K562 (cell line): ENCODE results near the gene JUN. TPM values are rescaled to one million over a fixed set of nuclear protein-coding genes. Genes with fewer than 3 reads are reported as not detected.

ENCODE experiments used
- BACH1 ChIP-seq: fragments of 200-800 bp; sonication (Bioruptor generic); IDR thresholded peaks from 2 replicates; pipeline ENCODE4 v1.6.1; 2016; ENCODE audit warnings: missing genetic modification characterization, missing compliant biosample characterization
- BRD4 ChIP-seq: fragments of 200-600 bp; sonication (generic); IDR thresholded peaks from 2 replicates; pipeline ENCODE4 v1.6.1; 2017; ENCODE audit warnings: inconsistent platforms
- DPF2 ChIP-seq: fragments of 450-650 bp; IDR thresholded peaks from 2 replicates; pipeline ENCODE4 v1.6.1; 2016
- GABPA ChIP-seq: fragments of 200-800 bp; sonication (Bioruptor generic); conservative IDR thresholded peaks from 2 replicates; pipeline ENCODE4 v1.6.1; 2016; ENCODE audit warnings: low read depth, missing genetic modification characterization, missing compliant biosample characterization
- ID3 ChIP-seq, 2 experiments: fragments of 250-450 bp in 1 of 2; fragments of 450-650 bp in 1 of 2; sonication (Bioruptor Pico) in 1 of 2; IDR thresholded peaks; 2 replicates each; pipeline versions ENCODE4 v1.6.1 to v1.8.0; 2016 to 2021; ENCODE audit warnings: mild to moderate bottlenecking in 2 of 2, moderate library complexity in 2 of 2, missing compliant biosample characterization in 1 of 2, missing genetic modification characterization in 1 of 2
- NFATC3 ChIP-seq: fragments of 450-650 bp; IDR thresholded peaks from 2 replicates; pipeline ENCODE4 v1.6.1; 2017; ENCODE audit warnings: mild to moderate bottlenecking
- NR2F6 ChIP-seq: fragments of 450-650 bp; formaldehyde crosslinking; IDR thresholded peaks from 2 replicates; pipeline ENCODE4 v1.4.0; 2020; ENCODE audit warnings: mild to moderate bottlenecking
- NRF1 ChIP-seq, 2 experiments: fragments of 450-650 bp; IDR thresholded peaks in 1 of 2; conservative IDR thresholded peaks in 1 of 2; 2 replicates each; pipeline ENCODE4 v1.6.1; 2014; ENCODE audit warnings: mild to moderate bottlenecking in 2 of 2
- PCBP1 ChIP-seq: fragments of 200-400 bp; formaldehyde crosslinking; IDR thresholded peaks from 2 replicates; pipeline ENCODE4 v1.6.1; 2018; ENCODE audit warnings: mild to moderate bottlenecking, low read depth, low read length; ENCODE audit not compliant: poor library complexity, severe bottlenecking
- PHF8 ChIP-seq: fragments of 200-600 bp; sonication (generic); IDR thresholded peaks from 2 replicates; pipeline ENCODE4 v1.6.1; 2012; ENCODE audit warnings: mixed run types, mild to moderate bottlenecking, inconsistent platforms, low read length, moderate library complexity, borderline replicate concordance
- RB1 ChIP-seq: fragments of 450-650 bp; IDR thresholded peaks from 2 replicates; pipeline ENCODE4 v1.6.1; 2017; ENCODE audit warnings: low read depth, mild to moderate bottlenecking
- RBM17 ChIP-seq: fragments of 200-400 bp; formaldehyde crosslinking; IDR thresholded peaks from 2 replicates; pipeline ENCODE4 v1.6.1; 2017; ENCODE audit warnings: low read depth, mild to moderate bottlenecking, low read length, borderline replicate concordance
- RNF2 ChIP-seq: sonication (generic); IDR thresholded peaks from 2 replicates; pipeline ENCODE4 v1.6.1; 2016
- YY1 ChIP-seq, 3 experiments: IDR thresholded peaks; 2 replicates each; pipeline ENCODE4 v1.6.1; 2011; ENCODE audit warnings: low read length in 2 of 3, mild to moderate bottlenecking in 2 of 3, moderate library complexity in 2 of 3, borderline replicate concordance in 1 of 3, control low read depth in 1 of 3, low read depth in 1 of 3; ENCODE audit not compliant: insufficient read depth in 3 of 3, insufficient replicate concordance in 2 of 3, control insufficient read depth in 1 of 3, insufficient read length in 1 of 3; ENCODE audit errors: extremely low read depth in 1 of 3
- ZBTB7A ChIP-seq: IDR thresholded peaks from 2 replicates; pipeline ENCODE4 v1.6.1; 2011; ENCODE audit warnings: low read depth, mild to moderate bottlenecking, low read length, moderate library complexity, borderline replicate concordance; ENCODE audit not compliant: control insufficient read depth
- ZNF12 ChIP-seq: sonication (generic); formaldehyde crosslinking; IDR thresholded peaks from 2 replicates; pipeline ENCODE4 v1.4.0; 2020; ENCODE audit warnings: mild to moderate bottlenecking, missing genetic modification reagents
- ZNF277 ChIP-seq: fragments of 250-450 bp; sonication (Bioruptor Pico); IDR thresholded peaks from 2 replicates; pipeline ENCODE4 v1.8.0; 2022; ENCODE audit warnings: inconsistent platforms, mild to moderate bottlenecking, moderate library complexity, borderline replicate concordance
- ZNF324 ChIP-seq: fragments of 250-450 bp; sonication (Bioruptor Pico); IDR thresholded peaks from 2 replicates; pipeline ENCODE4 v1.4.0; 2020; ENCODE audit warnings: mild to moderate bottlenecking
- polyA plus RNA-seq, 8 experiments: library from polyadenylated mRNA; depleted of rRNA in 4 of 8; stranded (reverse) in 5 of 8; unstranded in 3 of 8; fragments of >200 nt; fragmentation: Nextera tagmentation in 2 of 8; fragmentation: Illumina TruSeq in 1 of 8; extraction: Ambion mirVana in 2 of 8; extraction: Trizol in 1 of 8; gene quantifications; 2 replicates each; pipeline versions ENCODE4 v1.2.1 to v1.2.3, GENCODE V29; 2011 to 2014; ENCODE audit warnings: inconsistent platforms in 1 of 8, missing spikeins in 1 of 8
- total RNA-seq, 7 experiments: library from RNA; depleted of rRNA in 6 of 7; stranded (reverse); fragments of >200 nt in 6 of 7; fragmentation: Illumina TruSeq in 2 of 7; extraction: Trizol in 2 of 7; gene quantifications; 2 replicates each; pipeline versions ENCODE4 v1.2.1 to v1.2.3, GENCODE V29; 2011 to 2021; ENCODE audit warnings: low replicate concordance in 1 of 7
- TF ChIP-seq, protein P1 (sequence below), 2 experiments: fragments of 450-650 bp in 1 of 2; IDR thresholded peaks; 2 replicates each; pipeline ENCODE4 v1.6.1; 2011 to 2017; ENCODE audit warnings: low read depth in 2 of 2, antibody characterized with exemption in 1 of 2, borderline replicate concordance in 1 of 2, low read length in 1 of 2, mild to moderate bottlenecking in 1 of 2, mixed read lengths in 1 of 2; ENCODE audit not compliant: control insufficient read depth in 1 of 2

JUN gene
- total and polyA plus RNA-seq, 9 of the 15 experiments (the other 6 are each of a cell fraction or from before 2014, with no cell fraction given) = 0.32 to 23.4 (median 4.0) TPM

DNA sequence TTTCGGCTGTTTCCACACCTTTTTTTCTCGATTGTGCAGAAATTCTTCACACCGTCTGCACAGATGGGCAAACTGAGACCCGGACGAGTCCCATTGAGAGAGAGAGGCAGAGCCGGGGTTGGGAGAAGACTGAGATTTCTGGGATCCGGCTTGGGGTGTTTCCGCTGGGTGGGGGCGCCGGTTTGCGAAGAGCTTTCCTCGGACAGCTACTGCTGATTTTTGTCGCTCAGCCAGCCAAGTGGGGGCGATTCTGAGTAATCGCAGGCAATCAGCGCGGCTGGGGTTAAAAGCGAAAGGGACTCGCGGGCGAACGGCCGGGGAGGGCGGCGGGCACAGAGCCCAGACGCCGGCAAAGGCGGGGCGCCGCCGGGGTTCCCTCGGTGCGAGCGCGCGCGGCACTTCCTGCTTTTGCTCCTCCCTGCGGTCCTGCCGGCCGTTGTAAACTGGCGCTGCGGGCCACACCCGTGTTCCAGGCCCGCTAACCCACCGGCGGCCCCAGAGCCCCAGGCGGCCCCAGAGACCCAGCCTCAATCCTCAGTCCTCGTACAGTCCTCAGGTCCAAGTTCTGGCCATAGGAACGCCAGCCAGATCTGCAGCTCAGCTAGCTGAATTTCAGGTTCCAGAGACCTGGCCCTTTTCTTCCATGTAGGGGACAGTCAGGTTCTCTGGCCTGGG is 32.4 kb upstream of the JUN start (continued):
- TF ChIP-seq BRD4 (no peak), RB1 (peak; percentile 78; the same call in 1 of the 2 replicates), NFATC3 (0 out of 2 replicates have a peak, but pooled peaks have one; percentile 34), NR2F6 (CRISPR knock-in tag) (no peak), PHF8 (peak; percentile 78; the same call in 1 of the 2 replicates), RBM17 (no peak), DPF2 (peak; percentile 33; the same call in 1 of the 2 replicates), ZBTB7A (peak; percentile 52; the same call in 1 of the 2 replicates), ZNF324 (CRISPR knock-in tag) (no peak), GABPA (tag) (peak; percentile 82), ZNF12 (CRISPR knock-in tag) (peak; percentile 62; the same call in 1 of the 2 replicates), NRF1 (conservative IDR thresholded peaks at IDR 0.05 in 1 of 2, IDR thresholded peaks at IDR 0.05 in 1 of 2) (peak; percentile 78 to 81), PCBP1 (peak; percentile 87), ZNF277 (CRISPR knock-in tag) (no peak), BACH1 (tag) (no peak), YY1 (IDR thresholded peaks at IDR 0.05; ENCODE audit: borderline replicate concordance in 1 of 3, control insufficient read depth in 1 of 3, extremely low read depth in 1 of 3, insufficient read depth in 3 of 3, insufficient read length in 1 of 3, insufficient replicate concordance in 2 of 3, low read depth in 1 of 3, low read length in 2 of 3) (peak in 2 of 3 experiments; percentile 21 to 71), RNF2 (peak; percentile 54; the same call in 1 of the 2 replicates), ID3 (CRISPR knock-in tag; IDR thresholded peaks at IDR 0.05) (no peak), ID3 (tag; IDR thresholded peaks at IDR 0.05) (no peak)
- TF ChIP-seq, protein P1, sequence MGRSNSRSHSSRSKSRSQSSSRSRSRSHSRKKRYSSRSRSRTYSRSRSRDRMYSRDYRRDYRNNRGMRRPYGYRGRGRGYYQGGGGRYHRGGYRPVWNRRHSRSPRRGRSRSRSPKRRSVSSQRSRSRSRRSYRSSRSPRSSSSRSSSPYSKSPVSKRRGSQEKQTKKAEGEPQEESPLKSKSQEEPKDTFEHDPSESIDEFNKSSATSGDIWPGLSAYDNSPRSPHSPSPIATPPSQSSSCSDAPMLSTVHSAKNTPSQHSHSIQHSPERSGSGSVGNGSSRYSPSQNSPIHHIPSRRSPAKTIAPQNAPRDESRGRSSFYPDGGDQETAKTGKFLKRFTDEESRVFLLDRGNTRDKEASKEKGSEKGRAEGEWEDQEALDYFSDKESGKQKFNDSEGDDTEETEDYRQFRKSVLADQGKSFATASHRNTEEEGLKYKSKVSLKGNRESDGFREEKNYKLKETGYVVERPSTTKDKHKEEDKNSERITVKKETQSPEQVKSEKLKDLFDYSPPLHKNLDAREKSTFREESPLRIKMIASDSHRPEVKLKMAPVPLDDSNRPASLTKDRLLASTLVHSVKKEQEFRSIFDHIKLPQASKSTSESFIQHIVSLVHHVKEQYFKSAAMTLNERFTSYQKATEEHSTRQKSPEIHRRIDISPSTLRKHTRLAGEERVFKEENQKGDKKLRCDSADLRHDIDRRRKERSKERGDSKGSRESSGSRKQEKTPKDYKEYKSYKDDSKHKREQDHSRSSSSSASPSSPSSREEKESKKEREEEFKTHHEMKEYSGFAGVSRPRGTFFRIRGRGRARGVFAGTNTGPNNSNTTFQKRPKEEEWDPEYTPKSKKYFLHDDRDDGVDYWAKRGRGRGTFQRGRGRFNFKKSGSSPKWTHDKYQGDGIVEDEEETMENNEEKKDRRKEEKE (IDR thresholded peaks at IDR 0.05; ENCODE audit: borderline replicate concordance in 1 of 2, control insufficient read depth in 1 of 2, low read depth in 2 of 2, low read length in 1 of 2) = 0 out of 4 replicates have a peak, but pooled peaks of 1 of the 2 experiments have one; percentile 54
